ENCODE measurements around the gene GMDS. TPM values are rescaled to one million over a fixed set of nuclear protein-coding genes. Genes with fewer than 3 reads are reported as not detected.

The GMDS gene
- total RNA-seq, 1 donor = 23.2 TPM

DNA sequence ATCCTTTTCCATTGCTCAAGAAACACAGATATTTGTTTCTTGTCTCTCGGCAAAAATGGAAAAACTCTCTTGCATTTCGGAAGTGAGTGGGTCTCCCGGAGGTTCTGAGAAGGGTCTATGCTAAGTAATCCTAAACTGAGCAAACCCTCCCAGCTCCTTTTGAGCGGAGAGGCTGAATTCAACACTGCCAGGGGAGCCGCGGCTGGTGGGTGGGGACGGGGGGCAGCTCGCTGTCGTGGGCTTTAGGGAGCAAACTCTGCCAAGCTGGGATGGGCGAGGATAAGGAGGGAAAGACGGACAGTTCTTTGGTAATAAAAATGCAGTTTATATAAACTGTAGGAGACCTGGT lies 424.3 kb downstream of the GMDS start:
- TF ChIP-seq, protein P1, sequence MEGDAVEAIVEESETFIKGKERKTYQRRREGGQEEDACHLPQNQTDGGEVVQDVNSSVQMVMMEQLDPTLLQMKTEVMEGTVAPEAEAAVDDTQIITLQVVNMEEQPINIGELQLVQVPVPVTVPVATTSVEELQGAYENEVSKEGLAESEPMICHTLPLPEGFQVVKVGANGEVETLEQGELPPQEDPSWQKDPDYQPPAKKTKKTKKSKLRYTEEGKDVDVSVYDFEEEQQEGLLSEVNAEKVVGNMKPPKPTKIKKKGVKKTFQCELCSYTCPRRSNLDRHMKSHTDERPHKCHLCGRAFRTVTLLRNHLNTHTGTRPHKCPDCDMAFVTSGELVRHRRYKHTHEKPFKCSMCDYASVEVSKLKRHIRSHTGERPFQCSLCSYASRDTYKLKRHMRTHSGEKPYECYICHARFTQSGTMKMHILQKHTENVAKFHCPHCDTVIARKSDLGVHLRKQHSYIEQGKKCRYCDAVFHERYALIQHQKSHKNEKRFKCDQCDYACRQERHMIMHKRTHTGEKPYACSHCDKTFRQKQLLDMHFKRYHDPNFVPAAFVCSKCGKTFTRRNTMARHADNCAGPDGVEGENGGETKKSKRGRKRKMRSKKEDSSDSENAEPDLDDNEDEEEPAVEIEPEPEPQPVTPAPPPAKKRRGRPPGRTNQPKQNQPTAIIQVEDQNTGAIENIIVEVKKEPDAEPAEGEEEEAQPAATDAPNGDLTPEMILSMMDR (IDR thresholded peaks at IDR 0.05; ENCODE audit: extremely low read depth, low read depth, low read length) = no peak
- Histone ChIP-seq H3K4me1 (ENCODE audit: insufficient read depth, low read length) (peaks cover 35% of the 10 kb centered on the region), H3K79me2 (ENCODE audit: insufficient read depth, low read length) (no peaks in the 10 kb centered on the region), H3K4me2 (ENCODE audit: insufficient read depth, low read length) (peak overlapping the region; percentile 88), H2AFZ (ENCODE audit: low read length) (peak overlapping the region; percentile 8), H4K20me1 (ENCODE audit: insufficient read depth, low read length) (no peaks in the 10 kb centered on the region), H3K27me3 (ENCODE audit: insufficient read depth, low read length) (no peaks in the 10 kb centered on the region), H3K27ac (ENCODE audit: low read depth, low read length) (peak overlapping the region; percentile 62), H3K9me3 (ENCODE audit: low read depth, low read length) (no peaks in the 10 kb centered on the region), H3K36me3 (ENCODE audit: insufficient read depth, low read length) (no peaks in the 10 kb centered on the region), H3K4me3 (ENCODE audit: insufficient read depth, low read length) (peak overlapping the region; percentile 61)
- no peak for DNase-seq (ENCODE audit: insufficient read length, low spot score, missing footprints)

DNA sequence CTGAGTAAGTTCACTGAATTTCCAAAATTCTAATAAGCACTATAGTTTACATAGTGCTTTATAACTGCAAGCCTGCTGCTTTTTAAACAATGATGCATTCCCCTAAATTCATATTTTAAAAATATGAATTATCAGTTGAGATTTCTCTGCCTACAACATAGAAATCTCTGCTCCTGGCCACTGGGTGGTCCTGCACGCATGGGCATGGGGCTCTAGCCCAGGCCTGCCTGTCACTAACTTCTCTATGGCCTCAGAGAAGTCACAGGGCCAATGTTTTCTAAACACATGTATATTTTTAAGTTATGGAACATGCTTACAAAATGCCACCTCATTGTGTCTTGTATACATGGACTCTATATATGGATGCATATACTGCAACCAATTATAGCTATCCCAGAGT lies 424.7 kb downstream of the GMDS start:
- peak overlapping the region; percentile 88 for H3K4me2 ChIP-seq (ENCODE audit: insufficient read depth, low read length)
- no peaks in the 10 kb centered on the region for H3K27me3 ChIP-seq (ENCODE audit: insufficient read depth, low read length)
- no peaks in the 10 kb centered on the region for H3K36me3 ChIP-seq (ENCODE audit: insufficient read depth, low read length)
- peak overlapping the region; percentile 62 for H3K27ac ChIP-seq (ENCODE audit: low read depth, low read length)
- no peaks in the 10 kb centered on the region for H3K79me2 ChIP-seq (ENCODE audit: insufficient read depth, low read length)
- no peaks in the 10 kb centered on the region for H4K20me1 ChIP-seq (ENCODE audit: insufficient read depth, low read length)
- no peak overlapping the region for H2AFZ ChIP-seq (ENCODE audit: low read length)
- TF ChIP-seq, protein P1 (IDR thresholded peaks at IDR 0.05; ENCODE audit: extremely low read depth, low read depth, low read length) = no peak
- peak overlapping the region; percentile 61 for H3K4me3 ChIP-seq (ENCODE audit: insufficient read depth, low read length)
- H3K4me1 ChIP-seq (ENCODE audit: insufficient read depth, low read length) = peaks cover 35% of the 10 kb centered on the region
- no peak for DNase-seq (ENCODE audit: insufficient read length, low spot score, missing footprints)
- no peaks in the 10 kb centered on the region for H3K9me3 ChIP-seq (ENCODE audit: low read depth, low read length)

DNA sequence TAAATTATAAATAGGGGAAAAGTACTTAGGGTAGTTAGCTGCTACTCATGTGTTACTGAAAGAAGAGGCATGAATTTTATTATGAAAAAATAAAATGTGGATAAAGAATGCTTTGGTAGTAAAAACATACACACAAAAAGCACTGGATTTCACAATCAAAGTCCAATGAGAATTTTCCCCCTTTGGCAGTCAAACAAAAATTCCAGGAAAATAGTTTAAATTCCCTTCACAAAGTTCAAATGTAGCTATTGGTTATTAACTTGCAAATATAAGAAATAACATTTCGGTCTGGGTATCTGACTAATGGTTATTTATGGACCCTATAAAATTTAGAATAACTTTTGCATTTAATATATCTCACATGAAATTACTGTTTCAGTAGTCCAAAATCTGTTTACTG lies 425.2 kb downstream of the GMDS start:
- no peak for DNase-seq (ENCODE audit: insufficient read length, low spot score, missing footprints)
- no peaks in the 10 kb centered on the region for H3K79me2 ChIP-seq (ENCODE audit: insufficient read depth, low read length)
- peak overlapping the region; percentile 88 for H3K4me2 ChIP-seq (ENCODE audit: insufficient read depth, low read length)

DNA sequence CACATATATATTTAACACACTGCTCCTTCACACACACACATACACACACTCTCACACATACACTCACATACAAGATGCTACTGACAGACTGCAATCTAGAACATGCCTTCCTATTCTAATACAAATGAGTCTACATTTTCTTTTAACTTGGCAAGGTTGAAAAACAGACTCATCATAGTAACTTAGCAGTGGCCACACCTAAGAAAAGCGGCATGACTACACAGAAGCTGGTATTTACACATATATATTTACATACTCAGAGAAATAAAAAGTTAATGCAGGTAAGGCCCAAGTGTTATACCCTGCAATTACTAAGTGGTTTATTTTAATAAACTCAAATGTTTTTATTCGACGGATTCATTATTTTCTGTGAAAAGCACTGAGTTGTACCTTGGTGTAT lies 426.4 kb downstream of the GMDS start:
- Histone ChIP-seq H4K20me1 (ENCODE audit: insufficient read depth, low read length) (no peaks in the 10 kb centered on the region), H3K36me3 (ENCODE audit: insufficient read depth, low read length) (no peaks in the 10 kb centered on the region), H3K79me2 (ENCODE audit: insufficient read depth, low read length) (no peaks in the 10 kb centered on the region), H3K9me3 (ENCODE audit: low read depth, low read length) (no peaks in the 10 kb centered on the region), H3K27ac (ENCODE audit: low read depth, low read length) (no peak overlapping the region), H3K4me1 (ENCODE audit: insufficient read depth, low read length) (peaks cover 35% of the 10 kb centered on the region), H2AFZ (ENCODE audit: low read length) (no peak overlapping the region), H3K4me2 (ENCODE audit: insufficient read depth, low read length) (no peak overlapping the region), H3K27me3 (ENCODE audit: insufficient read depth, low read length) (no peaks in the 10 kb centered on the region), H3K4me3 (ENCODE audit: insufficient read depth, low read length) (no peak overlapping the region)
- TF ChIP-seq, protein P1 (IDR thresholded peaks at IDR 0.05; ENCODE audit: extremely low read depth, low read depth, low read length) = no peak
- no peak for DNase-seq (ENCODE audit: insufficient read length, low spot score, missing footprints)

More for the DNA sequence above, 425.2 kb downstream of the GMDS start:
- no peaks in the 10 kb centered on the region for H4K20me1 ChIP-seq (ENCODE audit: insufficient read depth, low read length)
- TF ChIP-seq, protein P1 (IDR thresholded peaks at IDR 0.05; ENCODE audit: extremely low read depth, low read depth, low read length) = no peak
- no peak overlapping the region for H2AFZ ChIP-seq (ENCODE audit: low read length)
- H3K36me3 ChIP-seq (ENCODE audit: insufficient read depth, low read length) = no peaks in the 10 kb centered on the region
- peak overlapping the region; percentile 62 for H3K27ac ChIP-seq (ENCODE audit: low read depth, low read length)
- no peaks in the 10 kb centered on the region for H3K27me3 ChIP-seq (ENCODE audit: insufficient read depth, low read length)
- H3K4me1 ChIP-seq (ENCODE audit: insufficient read depth, low read length) = peaks cover 35% of the 10 kb centered on the region
- no peak overlapping the region for H3K4me3 ChIP-seq (ENCODE audit: insufficient read depth, low read length)
- no peaks in the 10 kb centered on the region for H3K9me3 ChIP-seq (ENCODE audit: low read depth, low read length)
